PC-3 (cell line): ENCODE measurements around the gene NFAM1. TPM values are rescaled to one million over a fixed set of nuclear protein-coding genes. Genes with fewer than 3 reads are reported as not detected.

ENCODE experiments used
- ATAC-seq: fragments of 200-7000 bp; cut with Tn5 transposase; 2 replicates; pipeline ENCODE4 v1.9.1; 2020; ENCODE audit warnings: mild to moderate bottlenecking, moderate library complexity
- BruUV-seq: library from RNA; stranded (reverse); fragments of 400-500 nt; replicated peaks from 2 replicates; lab custom pipeline; 2021; lab: Mats Ljungman, UMichigan
- CTCF ChIA-PET: fragments of 300-600 bp; sonication (Branson Sonifier 250); formaldehyde crosslinking; loops from one replicate; lab custom pipeline; 2022; ENCODE audit warnings: antibody characterized with exemption; lab: Charles Lee
- POLR2A ChIA-PET: fragments of 300-600 bp; sonication (Branson Sonifier 250); formaldehyde crosslinking; loops from one replicate; lab custom pipeline; 2022; ENCODE audit warnings: antibody characterized with exemption; ENCODE audit not compliant: unreplicated experiment; lab: Charles Lee
- DNase-seq: peaks from one replicate; pipeline ENCODE4 v3.0.0-alpha.2; 2015
- H2AFZ ChIP-seq: fragments of 300-600 bp; sonication (generic); 2 replicates; pipeline ENCODE4 v1.6.0; 2016; ENCODE audit warnings: antibody characterized with exemption, low read length
- H3F3A ChIP-seq: fragments of 300-600 bp; sonication (generic); one replicate; pipeline ENCODE4 v1.6.0; 2017; ENCODE audit warnings: antibody characterized with exemption, low read length, control low read depth, mild to moderate bottlenecking; ENCODE audit not compliant: unreplicated experiment
- H3K27ac ChIP-seq: fragments of 300-600 bp; sonication (generic); 2 replicates; pipeline ENCODE4 v1.5.1; 2016; ENCODE audit warnings: mild to moderate bottlenecking, low read length
- H3K27me3 ChIP-seq: fragments of 300-600 bp; sonication (generic); 2 replicates; pipeline ENCODE4 v1.6.1; 2016; ENCODE audit warnings: low read length, mixed read lengths
- H3K36me3 ChIP-seq: fragments of 300-600 bp; sonication (generic); 2 replicates; pipeline ENCODE4 v1.6.1; 2016; ENCODE audit warnings: low read depth, mixed run types, low read length, mixed read lengths
- H3K4me1 ChIP-seq: fragments of 300-600 bp; sonication (generic); 2 replicates; pipeline ENCODE4 v1.5.1; 2016; ENCODE audit warnings: low read length; ENCODE audit not compliant: insufficient read depth
- H3K4me2 ChIP-seq: fragments of 300-600 bp; sonication (generic); 2 replicates; pipeline ENCODE4 v1.6.0; 2016; ENCODE audit warnings: low read length
- H3K4me3 ChIP-seq: fragments of 300-600 bp; sonication (generic); 2 replicates; pipeline ENCODE4 v1.5.1; 2016; ENCODE audit warnings: mild to moderate bottlenecking, low read length, mixed read lengths
- H3K79me2 ChIP-seq: fragments of 300-600 bp; sonication (generic); 2 replicates; pipeline ENCODE4 v1.6.1; 2017; ENCODE audit warnings: low read length, mixed read lengths
- H3K9ac ChIP-seq: fragments of 300-600 bp; sonication (generic); 2 replicates; pipeline ENCODE4 v1.6.0; 2016; ENCODE audit warnings: mild to moderate bottlenecking, low read length
- H3K9me2 ChIP-seq: fragments of 300-600 bp; sonication (generic); replicated peaks from 2 replicates; pipeline ENCODE4 v1.6.1; 2016; ENCODE audit warnings: mixed run types, low read length, mixed read lengths
- H3K9me3 ChIP-seq: fragments of 300-600 bp; sonication (generic); 2 replicates; pipeline ENCODE4 v1.6.1; 2016; ENCODE audit warnings: low read length, mixed read lengths
- H4K20me1 ChIP-seq: fragments of 300-600 bp; sonication (generic); 2 replicates; pipeline ENCODE4 v1.6.1; 2016; ENCODE audit warnings: low read length, mixed read lengths
- CTCF ChIP-seq: fragments of 300-600 bp; sonication (generic); conservative IDR thresholded peaks from 2 replicates; pipeline ENCODE4 v1.5.1; 2017; ENCODE audit warnings: antibody characterized with exemption, low read depth, mild to moderate bottlenecking, low read length
- EZH2 ChIP-seq: fragments of 300-600 bp; sonication (generic); IDR thresholded peaks from one replicate; pipeline ENCODE4 v1.6.1; 2017; ENCODE audit warnings: antibody characterized with exemption, mild to moderate bottlenecking, low read length; ENCODE audit not compliant: unreplicated experiment
- EZH2phosphoT487 ChIP-seq: fragments of 300-600 bp; sonication (generic); IDR thresholded peaks from 2 replicates; pipeline ENCODE4 v1.6.1; 2018; ENCODE audit warnings: mild to moderate bottlenecking, antibody characterized with exemption, low read length, borderline replicate concordance
- intact Hi-C: fragments of 100-400 bp; cut with micrococcal nuclease; formaldehyde crosslinking; loops from 2 replicates; pipeline ENCODE4 v1.9.0; 2023
- total RNA-seq: library from RNA; depleted of rRNA; stranded (reverse); fragments of >200 nt; gene quantifications from 2 replicates; pipeline ENCODE4 v1.2.3, GENCODE V29; 2014

The NFAM1 gene
- total RNA-seq, 1 experiment from 2014 or later = 0.11 TPM

GRCh38 chr22:42470366-42471082 is 38.3 kb upstream of the NFAM1 start:
- no peak overlapping the region for H3K4me2 ChIP-seq
- H3K27ac ChIP-seq = no peak overlapping the region
- CTCF ChIA-PET = no interaction called here
- H3K36me3 ChIP-seq = no peaks in the 10 kb centered on the region
- no peaks in the 10 kb centered on the region for H4K20me1 ChIP-seq
- H3K9ac ChIP-seq = no peak overlapping the region
- no peaks in the 10 kb centered on the region for H3K79me2 ChIP-seq
- POLR2A ChIA-PET = no interaction called here
- intact Hi-C loops = no loop called here
- H3K9me2 ChIP-seq = no peaks in the 10 kb centered on the region
- ATAC-seq (no peak), DNase-seq (no peak)
- BruUV-seq = no TSS peak
- TF ChIP-seq CTCF = no peak
- TF ChIP-seq EZH2 = no peak
- no peak for TF ChIP-seq EZH2phosphoT487
- no peaks in the 10 kb centered on the region for H3K27me3 ChIP-seq
- no peaks in the 10 kb centered on the region for H3F3A ChIP-seq
- H3K9me3 ChIP-seq = no peaks in the 10 kb centered on the region
- H2AFZ ChIP-seq = no peak overlapping the region
- no peaks in the 10 kb centered on the region for H3K4me1 ChIP-seq
- H3K4me3 ChIP-seq = no peak overlapping the region

- no peak for DNase-seq
- H3K4me3 ChIP-seq = no peak overlapping the region
- no TSS peak for BruUV-seq
- no peak overlapping the region for H3K9ac ChIP-seq
- H4K20me1 ChIP-seq = no peaks in the 10 kb centered on the region
- H2AFZ ChIP-seq = no peak overlapping the region
- H3K27me3 ChIP-seq = no peaks in the 10 kb centered on the region
- H3K9me2 ChIP-seq = no peaks in the 10 kb centered on the region
- ChIA-PET CTCF (no interaction called here), POLR2A (no interaction called here)
- no peaks in the 10 kb centered on the region for H3K79me2 ChIP-seq
- H3K9me3 ChIP-seq = no peaks in the 10 kb centered on the region
- H3K4me2 ChIP-seq = no peak overlapping the region
- H3F3A ChIP-seq = no peaks in the 10 kb centered on the region
- intact Hi-C loops = no loop called here
- no peaks in the 10 kb centered on the region for H3K4me1 ChIP-seq
- no peaks in the 10 kb centered on the region for H3K36me3 ChIP-seq
- ATAC-seq = no peak
- TF ChIP-seq EZH2 (no peak), EZH2phosphoT487 (no peak), CTCF (no peak)
- no peak overlapping the region for H3K27ac ChIP-seq
Observed at GRCh38 chr22:42468841-42469240, 36.6 kb upstream of the NFAM1 start.

GRCh38 chr22:42462016-42462415 is 29.8 kb upstream of the NFAM1 start:
- Histone ChIP-seq H3K4me1 (0 out of 2 replicates have a peak, but pooled peaks cover 3% of the 10 kb centered on the region), H4K20me1 (no peaks in the 10 kb centered on the region), H3K4me3 (no peak overlapping the region), H3K9me3 (no peaks in the 10 kb centered on the region), H3K79me2 (no peaks in the 10 kb centered on the region), H3K36me3 (no peaks in the 10 kb centered on the region), H3K4me2 (no peak overlapping the region), H3F3A (no peaks in the 10 kb centered on the region), H3K9ac (no peak overlapping the region), H2AFZ (no peak overlapping the region), H3K27ac (no peak overlapping the region), H3K9me2 (no peaks in the 10 kb centered on the region), H3K27me3 (no peaks in the 10 kb centered on the region)
- TF ChIP-seq CTCF = no peak
- no peak for TF ChIP-seq EZH2
- DNase-seq (no peak), ATAC-seq (peak; percentile 43)
- intact Hi-C loops = no loop called here
- ChIA-PET POLR2A (no interaction called here), CTCF (no interaction called here)
- BruUV-seq = no TSS peak
